ENCODE measurements around the gene OPA1. TPM values are rescaled to one million over a fixed set of nuclear protein-coding genes. Genes with fewer than 3 reads are reported as not detected.
"Not testable (repeated sequence)": the region's sequence is repeated elsewhere in the genome, so short reads cannot be mapped to it uniquely, and the experiment has no call there.

The OPA1 gene
- polyA plus RNA-seq, 4 donors = 61.8 to 85.0 (median 70.8) TPM

- no peak for DNase-seq (ENCODE audit: low read depth in 4 of 4, low spot score in 3 of 4)
Measured at GRCh38 chr3:193589616-193590015, 3.4 kb upstream of the OPA1 start.

- no peak for DNase-seq (ENCODE audit: low read depth in 4 of 4, low spot score in 3 of 4)
Measured at GRCh38 chr3:193590088-193590856, 2.7 kb upstream of the OPA1 start.

GRCh38 chr3:193593668-193594030 is 641 bp downstream of the OPA1 start:
- DNase-seq (ENCODE audit: low read depth in 4 of 4, low spot score in 3 of 4) = peak in 2 of 4 donors; percentile 2 to 13

GRCh38 chr3:193594946-193595689 is 2.1 kb downstream of the OPA1 start:
- no peak for DNase-seq (ENCODE audit: low read depth in 4 of 4, low spot score in 3 of 4)

- DNase-seq (ENCODE audit: low read depth in 4 of 4, low spot score in 3 of 4) = no peak
Measured at GRCh38 chr3:193595939-193596487, 3.0 kb downstream of the OPA1 start.

GRCh38 chr3:193598202-193598601 is 5.2 kb downstream of the OPA1 start:
- DNase-seq (ENCODE audit: low read depth in 4 of 4, low spot score in 3 of 4) = no peak

- DNase-seq (ENCODE audit: low read depth in 4 of 4, low spot score in 3 of 4) = no peak
Measured at GRCh38 chr3:193599393-193599792, 6.4 kb downstream of the OPA1 start.

- DNase-seq (ENCODE audit: low read depth in 4 of 4, low spot score in 3 of 4) = peak in 1 of 4 donors; percentile 8
Measured at GRCh38 chr3:193605876-193606275, 12.9 kb downstream of the OPA1 start.

- not testable (repeated sequence) for DNase-seq (ENCODE audit: low read depth in 4 of 4, low spot score in 3 of 4)
Measured at GRCh38 chr3:193606892-193607291, 13.9 kb downstream of the OPA1 start.

GRCh38 chr3:193610516-193610915 is 17.5 kb downstream of the OPA1 start:
- not testable (repeated sequence) for DNase-seq (ENCODE audit: low read depth in 4 of 4, low spot score in 3 of 4)

- DNase-seq (ENCODE audit: low read depth in 4 of 4, low spot score in 3 of 4) = no peak
Measured at GRCh38 chr3:193614430-193614829, 21.4 kb downstream of the OPA1 start.

GRCh38 chr3:193617628-193618027 is 24.6 kb downstream of the OPA1 start:
- no peak for DNase-seq (ENCODE audit: low read depth in 4 of 4, low spot score in 3 of 4)

GRCh38 chr3:193620057-193620456 is 27.0 kb downstream of the OPA1 start:
- no peak for DNase-seq (ENCODE audit: low read depth in 4 of 4, low spot score in 3 of 4)

- no peak for DNase-seq (ENCODE audit: low read depth in 4 of 4, low spot score in 3 of 4)
Measured at GRCh38 chr3:193620650-193621049, 27.6 kb downstream of the OPA1 start.

- DNase-seq (ENCODE audit: low read depth in 4 of 4, low spot score in 3 of 4) = no peak
Measured at GRCh38 chr3:193621127-193621526, 28.1 kb downstream of the OPA1 start.

- DNase-seq (ENCODE audit: low read depth in 4 of 4, low spot score in 3 of 4) = no peak
Measured at GRCh38 chr3:193630005-193630404, 37.0 kb downstream of the OPA1 start.

- DNase-seq (ENCODE audit: low read depth in 4 of 4, low spot score in 3 of 4) = no peak
Measured at GRCh38 chr3:193637831-193638230, 44.8 kb downstream of the OPA1 start.

- DNase-seq (ENCODE audit: low read depth in 4 of 4, low spot score in 3 of 4) = no peak
Measured at GRCh38 chr3:193638833-193639232, 45.8 kb downstream of the OPA1 start.

GRCh38 chr3:193640165-193640715 is 47.2 kb downstream of the OPA1 start:
- no peak for DNase-seq (ENCODE audit: low read depth in 4 of 4, low spot score in 3 of 4)

- no peak for DNase-seq (ENCODE audit: low read depth in 4 of 4, low spot score in 3 of 4)
Measured at GRCh38 chr3:193640728-193641439, 47.9 kb downstream of the OPA1 start.

GRCh38 chr3:193641440-193641775 is 48.4 kb downstream of the OPA1 start:
- DNase-seq (ENCODE audit: low read depth in 4 of 4, low spot score in 3 of 4) = no peak

Data from right renal pelvis (tissue), 4 donors.